Kidney tubule cell (primary cell): ENCODE data around the gene LANCL1.

ENCODE experiments used
- DNase-seq: peaks from one replicate; pipeline ENCODE4 v3.0.0-alpha.2; 2018; ENCODE audit warnings: low spot score

Gene LANCL1

GRCh38 chr2:210389856-210390255 is 86.7 kb downstream of the LANCL1 start:
- no peak for DNase-seq

GRCh38 chr2:210388148-210388547 is 88.4 kb downstream of the LANCL1 start:
- DNase-seq = no peak

GRCh38 chr2:210387074-210387473 is 89.5 kb downstream of the LANCL1 start:
- DNase-seq = no peak
